T-helper 22 cell (primary cell): Measurements from ENCODE around the gene PLAU.
"Not testable (repeated sequence)": the region's sequence is repeated elsewhere in the genome, so short reads cannot be mapped to it uniquely, and the experiment has no call there.

ENCODE experiments used
- DNase-seq: peaks from one replicate; pipeline ENCODE4 v3.0.0-alpha.2; 2020; ENCODE audit warnings: low read depth

The PLAU gene

GRCh38 chr10:73922007-73922863 is 11.3 kb downstream of the PLAU start:
- no peak for DNase-seq

- no peak for DNase-seq
Measured at GRCh38 chr10:73922864-73923133, 11.9 kb downstream of the PLAU start.

GRCh38 chr10:73923935-73924598 is 13.1 kb downstream of the PLAU start:
- no peak for DNase-seq

DNA sequence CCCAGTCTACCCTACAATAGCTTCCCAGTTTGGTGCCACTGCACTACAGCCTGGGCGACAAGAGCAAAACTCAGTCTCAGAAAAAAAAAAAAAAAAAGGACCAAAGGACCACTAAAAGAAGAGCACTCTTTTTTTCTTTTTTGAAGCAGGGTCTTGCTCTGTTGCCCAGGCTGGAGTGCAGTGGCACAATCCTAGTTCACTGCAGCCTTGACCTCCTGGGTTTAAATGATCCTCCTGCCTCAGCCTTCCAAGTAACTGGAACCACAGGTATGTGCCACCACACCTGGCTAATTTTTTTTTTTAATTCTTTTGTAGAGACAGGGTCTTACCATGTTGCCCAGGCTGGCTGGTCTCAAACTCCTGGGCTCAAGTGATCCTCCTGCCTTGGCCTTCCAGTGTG is 14.0 kb downstream of the PLAU start:
- DNase-seq, result no peak

DNA sequence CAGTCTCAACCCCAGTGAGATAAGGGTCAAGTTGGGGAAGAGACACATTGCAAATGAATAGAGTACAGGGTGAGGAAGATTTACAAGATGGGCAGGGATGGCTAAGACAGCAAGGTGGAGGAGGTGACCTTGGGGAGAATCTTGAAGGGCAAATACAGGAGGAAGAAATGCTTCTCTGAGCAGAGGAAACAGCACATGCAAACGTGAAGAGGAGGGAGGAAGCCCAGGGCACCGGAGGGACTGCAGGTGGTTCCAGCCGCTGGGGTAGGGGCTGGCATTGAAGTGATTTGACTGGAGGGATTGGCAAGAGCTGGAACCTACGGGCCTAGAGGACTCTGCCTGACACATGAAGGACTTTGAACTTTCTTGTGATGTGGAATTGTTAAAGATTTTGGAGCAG is 14.6 kb downstream of the PLAU start:
- DNase-seq, result no peak

DNA sequence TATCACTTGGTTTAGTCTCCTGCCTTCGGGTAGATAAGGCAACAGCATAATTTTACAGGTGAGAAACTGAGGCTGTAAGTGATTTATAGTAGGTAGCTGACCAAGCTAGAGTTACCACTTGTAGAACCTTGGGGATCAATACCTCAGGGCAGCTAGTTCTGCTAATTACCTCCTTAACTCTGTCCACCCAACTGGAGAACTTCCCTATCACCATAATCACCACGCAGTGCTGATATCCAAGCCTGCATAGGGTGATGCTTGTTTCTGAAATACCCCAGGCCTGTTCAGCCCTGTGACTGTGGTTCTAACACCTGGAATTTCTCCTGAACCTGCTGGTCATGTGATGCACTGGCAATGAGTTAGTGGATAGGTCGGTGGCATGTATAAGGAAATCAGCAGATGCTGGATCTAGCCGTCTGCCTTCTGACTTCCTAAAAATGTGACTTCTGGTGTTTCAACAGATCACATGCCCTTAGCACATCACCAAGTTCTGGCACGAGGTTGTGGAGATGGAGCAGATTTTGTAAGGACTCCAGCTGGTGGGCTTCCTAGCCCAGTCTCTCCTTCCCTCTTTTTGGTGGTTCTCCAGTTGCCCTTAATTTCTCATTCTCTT is 15.3 kb downstream of the PLAU start:
- no peak for DNase-seq

GRCh38 chr10:73930630-73931327 is 19.8 kb downstream of the PLAU start:
- DNase-seq, result not testable (repeated sequence)

GRCh38 chr10:73931767-73932619 is 21.1 kb downstream of the PLAU start:
- peak; percentile 65 for DNase-seq

- DNase-seq, result no peak
Measured at GRCh38 chr10:73932620-73933112, 21.7 kb downstream of the PLAU start.

GRCh38 chr10:73934074-73934473 is 23.1 kb downstream of the PLAU start:
- no peak for DNase-seq

- no peak for DNase-seq
Measured at GRCh38 chr10:73935895-73936294, 25.0 kb downstream of the PLAU start.

GRCh38 chr10:73937333-73938043 is 26.6 kb downstream of the PLAU start:
- DNase-seq, result no peak

GRCh38 chr10:73940634-73941221 is 29.8 kb downstream of the PLAU start:
- peak; percentile 54 for DNase-seq

DNA sequence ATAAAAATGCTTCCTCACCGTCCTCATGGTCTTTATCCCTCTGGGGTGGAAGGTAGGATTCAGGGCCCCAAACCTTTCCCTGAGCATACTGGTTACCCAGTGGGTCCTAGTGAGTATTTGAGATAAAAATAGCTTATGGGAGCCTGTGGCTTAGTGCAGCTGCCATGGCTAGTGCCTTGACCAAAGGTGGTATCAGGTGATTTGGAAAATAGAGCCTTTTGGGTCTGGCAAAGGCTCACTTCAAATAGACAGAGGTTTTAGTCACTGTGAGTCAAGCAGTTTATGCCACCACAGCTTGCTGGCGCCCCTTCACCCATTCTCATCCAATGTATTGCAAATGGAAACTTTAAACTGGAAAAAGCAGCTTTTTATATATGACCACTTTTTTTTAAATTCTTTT is 30.4 kb downstream of the PLAU start:
- no peak for DNase-seq

DNA sequence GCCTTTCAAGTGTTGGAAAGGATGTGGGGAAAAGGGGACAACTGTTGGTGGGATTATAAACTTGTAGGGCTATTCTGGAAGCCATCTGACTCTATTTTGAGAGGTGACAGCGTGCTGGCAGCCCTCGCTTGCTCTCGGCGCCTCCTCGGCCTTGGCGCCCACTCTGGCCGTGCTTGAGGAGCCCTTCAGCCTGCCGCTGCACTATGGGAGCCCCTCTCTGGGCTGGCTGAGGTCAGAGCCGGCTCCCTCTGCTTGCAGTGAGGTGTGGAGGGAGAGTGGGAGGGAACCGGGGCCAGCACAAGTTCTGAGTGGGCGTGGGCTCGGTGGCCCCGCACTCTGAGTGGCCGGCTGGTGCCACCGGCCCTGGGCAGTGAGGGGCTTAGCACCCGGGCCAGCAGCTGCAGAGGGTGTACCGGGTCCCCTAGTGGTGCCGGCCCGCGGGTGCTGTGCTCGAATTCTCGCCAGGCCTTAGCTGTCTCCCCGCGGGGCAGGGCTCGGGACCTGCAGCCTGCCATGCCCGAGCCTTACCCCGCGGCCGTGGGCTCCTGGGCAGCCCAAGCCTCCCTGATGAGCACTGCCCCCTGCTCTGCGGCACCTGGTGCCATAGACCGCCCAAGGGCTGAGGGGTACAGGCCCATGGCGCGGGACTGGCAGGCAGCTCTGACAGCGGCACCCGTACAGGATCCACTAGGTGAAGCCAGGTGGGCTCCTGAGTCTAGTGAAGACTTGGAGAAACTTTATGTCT is 33.6 kb downstream of the PLAU start:
- DNase-seq, result no peak

DNA sequence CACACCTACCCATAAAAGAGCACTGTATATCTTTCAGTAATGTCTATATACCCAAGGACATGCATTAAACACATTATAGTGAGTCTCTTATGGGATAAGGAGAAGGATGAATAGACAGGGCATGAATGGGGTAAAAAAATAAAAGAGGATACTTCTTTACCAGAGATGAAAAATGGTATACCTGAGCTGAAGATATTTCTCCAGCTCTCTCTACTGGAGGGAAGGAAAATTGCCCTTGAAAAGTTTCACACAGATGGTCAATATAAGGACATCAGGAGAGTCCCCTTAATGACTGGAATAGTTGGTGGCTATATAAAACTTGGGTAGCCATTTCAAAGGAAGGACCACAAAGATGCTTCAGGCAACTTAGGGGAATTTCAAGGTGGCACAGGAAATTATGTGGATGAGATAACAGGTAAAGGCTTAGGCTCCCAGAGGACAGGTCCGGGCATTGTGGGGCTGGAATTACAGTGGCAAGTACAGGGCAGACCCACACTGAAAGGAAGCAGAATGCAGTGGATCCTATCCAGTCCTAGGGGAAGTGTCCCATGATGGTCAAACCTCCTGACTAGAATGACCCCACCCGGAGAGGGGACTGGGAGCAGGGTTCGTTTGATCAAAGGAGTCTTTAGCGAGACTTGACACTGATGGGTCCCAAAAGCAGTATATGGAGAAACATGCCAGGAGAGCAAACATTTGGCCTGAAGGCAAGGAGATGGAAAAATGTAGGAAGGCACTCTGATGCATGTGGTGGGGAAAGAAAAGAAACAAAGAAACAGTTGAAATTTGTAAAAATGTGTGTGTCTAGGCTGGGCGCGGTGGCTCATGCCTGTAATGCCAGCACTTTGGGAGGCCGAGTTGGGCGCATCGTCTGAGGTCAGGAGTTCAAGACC is 35.6 kb downstream of the PLAU start:
- no peak for DNase-seq

DNA sequence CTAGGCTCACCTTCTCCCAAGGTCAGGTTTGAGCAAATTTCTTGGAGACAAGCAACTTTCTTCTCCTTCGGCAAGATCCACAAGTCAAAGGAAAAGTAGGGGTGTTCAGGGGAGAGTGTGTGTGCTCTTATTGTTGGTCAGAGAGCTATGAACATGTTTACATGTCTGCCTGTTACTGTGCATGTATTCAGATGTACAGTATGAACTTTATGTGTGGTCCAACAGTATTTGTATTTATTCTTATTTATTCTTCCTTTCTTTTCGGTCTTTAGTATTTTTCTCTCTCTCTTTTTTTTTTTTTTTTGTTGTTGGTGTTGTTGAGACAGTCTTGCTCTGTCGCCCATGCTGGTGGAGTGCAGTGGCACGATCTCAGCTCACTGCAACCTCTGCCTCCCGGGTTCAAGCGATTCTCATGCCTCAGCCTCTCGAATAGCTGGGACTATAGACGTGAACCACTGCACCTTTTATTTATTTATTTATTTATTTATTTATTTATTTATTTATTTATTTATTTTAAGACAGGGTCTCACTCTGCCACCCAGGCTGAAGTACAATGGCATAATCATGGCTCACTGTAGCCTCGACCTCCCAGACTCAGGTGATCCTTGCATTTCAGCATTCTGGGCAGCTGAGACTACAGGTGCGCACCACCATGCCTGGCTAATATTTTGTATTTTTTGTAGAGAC is 38.2 kb downstream of the PLAU start:
- no peak for DNase-seq
